Neuron (in vitro differentiated cells): ENCODE results near the gene PLD4.

Experiments used
- H2AFZ ChIP-seq: one replicate; pipeline ENCODE4 v1.6.1; 2013; ENCODE audit warnings: low read depth, mild to moderate bottlenecking, inconsistent platforms, low read length, moderate library complexity
- H3K27me3 ChIP-seq: one replicate; pipeline ENCODE4 v1.6.1; 2013; ENCODE audit warnings: low read length; ENCODE audit not compliant: insufficient read depth
- H3K36me3 ChIP-seq: one replicate; pipeline ENCODE4 v1.6.1; 2013; ENCODE audit warnings: low read length; ENCODE audit not compliant: insufficient read depth
- H3K4me1 ChIP-seq: one replicate; pipeline ENCODE4 v1.6.1; 2013; ENCODE audit warnings: low read length; ENCODE audit not compliant: insufficient read depth
- H3K4me3 ChIP-seq: 2 replicates; pipeline ENCODE4 v1.5.1; 2013; ENCODE audit warnings: mild to moderate bottlenecking, low read length, moderate library complexity
- H3K9me3 ChIP-seq: one replicate; pipeline ENCODE4 v1.6.1; 2013; ENCODE audit warnings: low read length

The PLD4 gene

GRCh38 chr14:104980611-104981531 lies 56.2 kb downstream of the PLD4 start:
- Histone ChIP-seq H3K27me3 (peaks cover 63% of the 10 kb centered on the region), H3K4me1 (peaks cover 16% of the 10 kb centered on the region), H3K9me3 (no peaks in the 10 kb centered on the region), H3K36me3 (no peaks in the 10 kb centered on the region), H2AFZ (no peak overlapping the region), H3K4me3 (no peak overlapping the region)

DNA sequence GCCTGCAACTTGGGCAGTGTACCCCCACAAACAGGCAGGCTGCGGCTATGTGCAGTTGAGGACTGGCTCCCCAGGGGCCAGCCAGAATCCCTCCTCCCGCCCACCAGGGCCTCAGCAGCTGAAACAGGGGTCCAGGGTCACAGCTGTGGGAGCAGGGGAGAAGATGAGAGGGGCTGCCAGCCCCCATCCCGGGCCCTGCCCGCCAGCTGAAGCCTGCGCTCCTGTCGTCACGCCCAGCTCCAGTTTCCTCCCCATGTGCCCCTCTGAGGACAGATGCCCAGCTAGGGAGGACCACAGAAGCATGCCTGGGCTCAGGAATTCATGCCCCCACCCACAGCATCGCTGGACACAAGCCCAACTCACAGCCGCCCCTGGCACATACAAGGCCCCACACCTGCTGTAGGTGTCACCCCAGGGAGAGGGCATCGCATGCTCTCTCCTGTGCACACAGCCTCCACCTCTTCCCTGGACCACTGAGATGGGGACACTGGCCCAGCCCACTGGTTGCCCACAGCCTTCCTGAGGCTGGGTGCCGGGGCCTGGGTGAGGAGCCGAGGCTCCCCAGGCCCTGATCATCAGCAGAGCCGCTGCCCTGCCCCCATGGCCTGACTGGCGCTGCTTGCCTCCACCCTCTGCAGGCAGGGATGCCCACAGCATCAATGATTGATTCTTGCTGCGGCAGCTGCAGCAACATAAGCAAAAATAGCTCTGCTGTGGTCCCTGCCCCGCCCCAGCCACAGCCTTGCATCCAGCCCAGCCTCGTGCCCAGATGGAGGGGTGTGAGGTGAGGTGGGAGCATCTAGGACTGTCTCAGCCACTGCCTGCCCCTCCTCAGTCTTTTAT lies 57.2 kb downstream of the PLD4 start:
- Histone ChIP-seq H3K4me3 (no peak overlapping the region), H3K9me3 (no peaks in the 10 kb centered on the region), H3K27me3 (peaks cover 56% of the 10 kb centered on the region), H3K36me3 (no peaks in the 10 kb centered on the region), H3K4me1 (peaks cover 25% of the 10 kb centered on the region), H2AFZ (no peak overlapping the region)

DNA sequence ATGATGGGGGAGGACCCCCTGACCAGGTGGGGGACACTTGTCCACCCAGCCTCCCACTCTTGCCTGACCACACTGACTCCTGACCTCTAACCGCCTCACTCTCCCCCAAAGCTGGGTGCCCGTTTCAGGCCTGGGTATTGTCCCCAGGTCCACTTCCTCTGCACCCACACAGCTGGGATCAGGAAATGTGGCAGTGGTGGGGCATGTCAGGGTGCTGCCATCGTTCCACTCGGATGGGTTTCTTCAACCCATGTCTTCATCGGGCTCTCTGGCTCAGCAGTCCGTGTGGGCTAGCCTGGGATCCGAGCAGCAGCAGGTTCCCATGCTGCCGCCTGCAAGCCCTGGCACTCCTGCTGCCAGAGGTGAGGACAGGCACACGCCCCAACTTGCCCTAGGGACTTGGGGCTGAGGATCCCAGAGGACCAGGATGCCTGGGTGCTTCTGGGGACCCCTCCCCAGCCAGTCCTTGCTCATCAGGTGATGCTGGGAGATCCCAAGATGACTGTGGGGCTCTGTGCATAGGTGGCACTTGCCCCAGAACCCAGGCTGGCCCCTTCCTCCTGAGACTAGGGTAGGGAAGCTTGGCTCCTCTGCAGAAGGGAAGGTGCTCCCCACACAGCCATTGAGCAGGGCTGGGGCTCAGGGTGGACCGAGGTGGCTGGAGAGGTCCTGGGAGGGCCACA lies 58.0 kb downstream of the PLD4 start:
- H3K4me1 ChIP-seq = peaks cover 17% of the 10 kb centered on the region
- no peaks in the 10 kb centered on the region for H3K36me3 ChIP-seq
- no peak overlapping the region for H3K4me3 ChIP-seq
- no peak overlapping the region for H2AFZ ChIP-seq
- no peaks in the 10 kb centered on the region for H3K9me3 ChIP-seq
- peaks cover 49% of the 10 kb centered on the region for H3K27me3 ChIP-seq
